Gastroesophageal sphincter (tissue), 4 donors: ENCODE data around the gene ZNF326. TPM values are rescaled to one million over a fixed set of nuclear protein-coding genes. Genes with fewer than 3 reads are reported as not detected.
A peak's percentile ranks its signal among the peaks of the same experiment; 100 is the strongest.
"Not testable (repeated sequence)": the region's sequence is repeated elsewhere in the genome, so short reads cannot be mapped to it uniquely, and the experiment has no call there.

ENCODE experiments used
- ATAC-seq: fragments of 150-250 bp; one replicate; pipeline ENCODE4 v1.9.1; 2016; ENCODE audit warnings: mild to moderate bottlenecking, moderate library complexity
- H3K27ac ChIP-seq, 4 donors: fragments of 200-600 bp; sonication (generic) in 3 of 4; 1 replicate in 3 of 4; 2 replicates in 1 of 4; pipeline ENCODE4 v1.5.1; 2016 to 2019
- H3K27me3 ChIP-seq: fragments of 200-600 bp; sonication (generic); one replicate; pipeline ENCODE4 v1.5.1; 2019
- H3K36me3 ChIP-seq, 2 donors: fragments of 200-600 bp; sonication (generic); one replicate each; pipeline ENCODE4 v1.5.1; 2019; ENCODE audit warnings: control low read depth in 1 of 2
- H3K4me1 ChIP-seq, 3 donors: fragments of 200-600 bp; sonication (generic); 1 replicate in 2 of 3; 2 replicates in 1 of 3; pipeline ENCODE4 v1.5.1; 2016 to 2019; ENCODE audit warnings: control low read depth in 2 of 3
- H3K4me3 ChIP-seq, 2 donors: fragments of 200-600 bp; sonication (generic); one replicate each; pipeline ENCODE4 v1.5.1; 2019; ENCODE audit warnings: mild to moderate bottlenecking in 1 of 2, moderate library complexity in 1 of 2
- H3K9me3 ChIP-seq, 3 donors: fragments of 200-600 bp; sonication (generic); one replicate each; pipeline ENCODE4 v1.5.1; 2017 to 2019; ENCODE audit warnings: control low read depth in 2 of 3
- EP300 ChIP-seq: sonication (generic); formaldehyde crosslinking; IDR thresholded peaks from one replicate; pipeline ENCODE4 v1.6.1; 2017; ENCODE audit warnings: antibody characterized with exemption, mild to moderate bottlenecking
- POLR2A ChIP-seq, 2 donors: fragments of 450-650 bp; IDR thresholded peaks; one replicate each; pipeline ENCODE4 v1.6.1; 2017; ENCODE audit warnings: antibody characterized with exemption in 2 of 2, mild to moderate bottlenecking in 2 of 2, moderate library complexity in 1 of 2
- POLR2AphosphoS5 ChIP-seq: sonication (generic); formaldehyde crosslinking; IDR thresholded peaks from one replicate; pipeline ENCODE4 v1.6.1; 2017; ENCODE audit warnings: antibody characterized with exemption
- WGBS, 2 donors: methylation state at CpG; one replicate each; pipeline ENCODE4 v1.1.5; 2018; ENCODE audit warnings: low coverage in 1 of 2; 5-methylcytosine and 5-hydroxymethylcytosine counted together
- total RNA-seq, 4 donors: library from RNA; depleted of rRNA; stranded (reverse); fragments of >200 nt; gene quantifications; one replicate each; pipeline ENCODE4 v1.1.0, GENCODE V29; 2016
- TF ChIP-seq, protein P1 (sequence below), 4 experiments: fragments of 200-600 bp in 2 of 4; fragments of 450-650 bp in 2 of 4; sonication (generic) in 1 of 4; IDR thresholded peaks; one replicate each; pipeline ENCODE4 v1.5.1; 2017 to 2019; ENCODE audit warnings: antibody characterized with exemption in 4 of 4, mild to moderate bottlenecking in 2 of 4, moderate library complexity in 2 of 4

ZNF326 gene
- total RNA-seq, 4 donors from 2014 or later, result 8.2 to 22.7 (median 14.1) TPM

DNA sequence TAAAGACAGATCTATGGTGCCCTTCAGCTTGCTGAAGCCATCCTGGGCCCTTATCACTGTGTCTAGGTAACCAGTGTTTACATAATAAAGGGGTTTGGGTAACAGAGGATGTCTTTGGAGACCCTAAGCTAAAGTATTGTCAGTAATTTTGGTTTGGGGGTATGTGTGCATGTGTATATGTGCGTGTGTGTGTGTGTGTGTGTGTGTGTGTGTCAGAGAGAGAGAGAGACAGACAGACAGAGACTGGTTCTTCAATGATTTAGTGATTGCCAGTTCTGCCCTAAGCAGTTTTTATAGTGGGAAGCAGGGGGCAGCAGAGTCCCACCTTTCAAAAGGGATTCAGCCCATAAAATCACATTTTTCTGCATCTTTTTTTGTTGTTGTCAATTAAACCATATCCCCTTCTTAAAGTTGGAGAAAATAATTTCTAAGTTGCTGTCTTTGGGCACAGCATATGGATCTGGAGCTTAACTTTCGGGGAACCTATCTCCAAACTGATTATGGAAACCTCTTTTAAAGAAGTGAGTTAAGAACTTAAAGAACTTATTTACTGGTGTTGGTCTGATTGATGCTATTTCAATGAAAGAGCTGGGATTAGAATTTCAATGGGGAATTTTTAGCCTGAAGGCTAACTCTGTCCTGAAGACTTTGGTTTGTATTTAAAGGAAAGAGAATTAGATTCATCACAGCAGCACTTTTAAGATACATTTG, 51.1 kb downstream of the ZNF326 start:
- Histone ChIP-seq H3K27me3 (peaks cover 7% of the 10 kb centered on the region), H3K27ac (no peak overlapping the region), H3K4me1 (no peaks in the 10 kb centered on the region), H3K9me3 (no peaks in the 10 kb centered on the region), H3K36me3 (no peaks in the 10 kb centered on the region), H3K4me3 (no peak overlapping the region)
- WGBS, 2 donors, result 29 to 34% methylated on average over 2 of the region's 2 CpGs
- ATAC-seq, result no peak
- no peak for TF ChIP-seq POLR2AphosphoS5
- TF ChIP-seq, protein P1, sequence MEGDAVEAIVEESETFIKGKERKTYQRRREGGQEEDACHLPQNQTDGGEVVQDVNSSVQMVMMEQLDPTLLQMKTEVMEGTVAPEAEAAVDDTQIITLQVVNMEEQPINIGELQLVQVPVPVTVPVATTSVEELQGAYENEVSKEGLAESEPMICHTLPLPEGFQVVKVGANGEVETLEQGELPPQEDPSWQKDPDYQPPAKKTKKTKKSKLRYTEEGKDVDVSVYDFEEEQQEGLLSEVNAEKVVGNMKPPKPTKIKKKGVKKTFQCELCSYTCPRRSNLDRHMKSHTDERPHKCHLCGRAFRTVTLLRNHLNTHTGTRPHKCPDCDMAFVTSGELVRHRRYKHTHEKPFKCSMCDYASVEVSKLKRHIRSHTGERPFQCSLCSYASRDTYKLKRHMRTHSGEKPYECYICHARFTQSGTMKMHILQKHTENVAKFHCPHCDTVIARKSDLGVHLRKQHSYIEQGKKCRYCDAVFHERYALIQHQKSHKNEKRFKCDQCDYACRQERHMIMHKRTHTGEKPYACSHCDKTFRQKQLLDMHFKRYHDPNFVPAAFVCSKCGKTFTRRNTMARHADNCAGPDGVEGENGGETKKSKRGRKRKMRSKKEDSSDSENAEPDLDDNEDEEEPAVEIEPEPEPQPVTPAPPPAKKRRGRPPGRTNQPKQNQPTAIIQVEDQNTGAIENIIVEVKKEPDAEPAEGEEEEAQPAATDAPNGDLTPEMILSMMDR (IDR thresholded peaks at IDR 0.05), result peak in 1 of 4 experiments; percentile 41
- no peak for TF ChIP-seq EP300
- no peak for TF ChIP-seq POLR2A (IDR thresholded peaks at IDR 0.05)

DNA sequence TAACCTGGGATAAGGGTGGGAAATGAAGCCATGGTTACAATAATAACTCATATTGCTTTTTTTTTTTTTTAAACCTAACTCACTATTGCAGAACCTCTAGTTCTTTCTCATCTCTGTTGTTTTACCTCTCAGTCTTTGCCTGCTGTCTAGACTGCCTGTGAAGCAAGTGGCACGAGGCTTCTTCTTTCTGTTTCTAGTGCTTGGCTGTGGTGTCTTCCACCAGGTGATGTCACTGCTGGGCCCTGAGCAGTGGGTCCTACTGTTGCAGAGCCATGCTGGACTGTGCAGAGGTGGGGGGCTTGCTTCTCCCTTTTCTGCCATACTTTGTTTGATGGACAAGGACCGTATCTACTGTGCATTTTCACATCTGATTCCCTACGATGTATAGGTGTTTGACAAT, 51.7 kb downstream of the ZNF326 start:
- Histone ChIP-seq H3K27me3 (peaks cover 7% of the 10 kb centered on the region), H3K27ac (no peak overlapping the region), H3K4me3 (no peak overlapping the region), H3K4me1 (no peaks in the 10 kb centered on the region), H3K36me3 (no peaks in the 10 kb centered on the region), H3K9me3 (no peaks in the 10 kb centered on the region)
- TF ChIP-seq POLR2A (IDR thresholded peaks at IDR 0.05) (no peak), POLR2AphosphoS5 (no peak)
- TF ChIP-seq, protein P1 (IDR thresholded peaks at IDR 0.05), result no peak
- no peak for ATAC-seq
- WGBS, 2 donors, result 85 to 96% methylated on average over 3 of the region's 3 CpGs

DNA sequence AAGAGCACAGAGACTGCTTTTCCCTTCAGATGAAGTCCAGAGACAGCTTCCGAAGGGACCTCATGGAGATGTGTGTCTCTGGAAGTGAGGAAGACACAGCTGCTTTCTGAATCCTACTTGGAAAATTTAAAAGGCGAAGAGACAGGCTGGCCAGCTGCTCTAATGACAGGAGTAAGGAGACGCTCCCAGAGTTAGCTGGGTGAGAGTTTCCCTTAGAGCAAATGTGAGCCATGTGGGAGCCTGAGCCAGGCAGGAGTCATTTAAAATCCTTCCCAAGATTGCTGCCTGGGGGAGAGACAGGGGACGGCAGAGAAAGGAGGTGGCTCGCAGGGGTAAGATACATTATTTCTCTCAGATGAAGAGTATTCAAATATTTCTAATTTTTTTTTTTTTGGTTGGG, 53.1 kb downstream of the ZNF326 start:
- Histone ChIP-seq H3K4me3 (no peak overlapping the region), H3K36me3 (no peaks in the 10 kb centered on the region), H3K9me3 (no peaks in the 10 kb centered on the region), H3K27me3 (peaks cover 7% of the 10 kb centered on the region), H3K4me1 (no peaks in the 10 kb centered on the region), H3K27ac (no peak overlapping the region)
- WGBS, 2 donors, result 40 to 41% methylated on average over 4 to 5 of the region's 5 CpGs
- ATAC-seq, result no peak
- TF ChIP-seq, protein P1 (IDR thresholded peaks at IDR 0.05), result no peak
- TF ChIP-seq EP300 (no peak), POLR2A (IDR thresholded peaks at IDR 0.05) (no peak), POLR2AphosphoS5 (no peak)

DNA sequence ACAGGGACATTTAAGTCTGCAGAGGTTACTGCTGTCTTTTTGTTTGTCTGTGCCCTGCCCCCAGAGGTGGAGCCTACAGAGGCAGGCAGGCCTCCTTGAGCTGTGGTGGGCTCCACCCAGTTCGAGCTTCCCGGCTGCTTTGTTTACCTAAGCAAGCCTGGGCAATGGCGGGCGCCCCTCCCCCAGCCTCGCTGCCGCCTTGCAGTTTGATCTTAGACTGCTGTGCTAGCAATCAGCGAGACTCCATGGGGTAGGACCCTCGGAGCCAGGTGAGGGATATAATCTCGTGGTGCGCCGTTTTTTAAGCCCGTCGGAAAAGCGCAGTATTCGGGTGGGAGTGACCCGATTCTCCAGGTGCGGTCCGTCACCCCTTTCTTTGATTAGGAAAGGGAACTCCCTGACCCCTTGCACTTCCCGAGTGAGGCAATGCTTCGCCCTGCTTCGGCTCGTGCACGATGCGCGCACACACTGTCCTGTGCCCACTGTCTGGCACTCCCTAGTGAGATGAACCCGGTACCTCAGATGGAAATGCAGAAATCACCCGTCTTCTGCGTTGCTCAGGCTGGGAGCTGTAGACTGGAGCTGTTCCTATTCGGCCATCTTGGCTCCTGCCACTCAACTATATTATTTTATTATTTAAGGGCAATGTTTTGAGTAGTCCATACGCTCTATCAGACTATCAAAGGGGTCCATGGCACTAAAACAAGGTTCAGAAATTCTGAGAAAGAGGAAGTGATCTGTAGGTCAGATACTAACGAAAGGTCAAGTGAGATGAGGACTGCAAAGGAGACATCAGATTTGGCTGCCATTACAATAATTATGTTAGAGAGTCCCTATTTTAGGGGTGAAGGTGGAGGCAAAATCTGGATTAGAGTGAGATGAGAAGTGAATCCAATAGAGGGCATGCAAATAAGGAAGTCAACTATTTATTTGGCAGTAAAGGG, 68.1 kb downstream of the ZNF326 start:
- WGBS, 2 donors, result 90 to 95% methylated on average over 9 to 13 of the region's 31 CpGs
- not testable (repeated sequence) for H3K4me3 ChIP-seq, H3K36me3 ChIP-seq, H3K9me3 ChIP-seq, H3K27me3 ChIP-seq, ATAC-seq, H3K4me1 ChIP-seq, H3K27ac ChIP-seq

- not testable (repeated sequence) for H3K4me3 ChIP-seq, H3K9me3 ChIP-seq, ATAC-seq, H3K27ac ChIP-seq, H3K4me1 ChIP-seq, H3K36me3 ChIP-seq, H3K27me3 ChIP-seq
- 74 to 88% methylated on average over 5 to 6 of the region's 6 CpGs for WGBS, 2 donors
These were observed 69.2 kb downstream of the ZNF326 start for GRCh38 chr1:90064109-90064508.
